Endothelial cell of umbilical vein (primary cell): ENCODE results near the gene CLCN6. TPM values are rescaled to one million over a fixed set of nuclear protein-coding genes. Genes with fewer than 3 reads are reported as not detected.

Experiments used
- BruUV-seq: library from RNA; stranded (reverse); fragments of 400-500 nt; replicated peaks from 2 replicates; lab custom pipeline; 2021; lab: Mats Ljungman, UMichigan
- CTCF ChIA-PET: fragments of 300-600, 350-600 bp; sonication (Branson Sonifier 250); formaldehyde crosslinking; loops from one replicate; lab custom pipeline; 2021; ENCODE audit warnings: antibody characterized with exemption, inconsistent platforms; lab: Charles Lee
- POLR2A ChIA-PET: fragments of 300-600, 350-600 bp; sonication (Branson Sonifier 250); formaldehyde crosslinking; loops from one replicate; lab custom pipeline; 2021; ENCODE audit warnings: antibody characterized with exemption, inconsistent platforms; lab: Charles Lee
- DNase-seq: peaks from one replicate; pipeline ENCODE4 v3.0.0-alpha.2; 2011; ENCODE audit warnings: low read depth, low spot score
- FAIRE-seq: peaks from 2 replicates; lab custom pipeline; 2011; peaks lifted over from hg19 to GRCh38; lab: Jason Lieb, UNC
- H2AFZ ChIP-seq: 2 replicates; pipeline ENCODE4 v1.6.0; 2012; ENCODE audit warnings: low read depth, low read length, control low read depth, inconsistent platforms
- H3K27ac ChIP-seq: 2 replicates; pipeline ENCODE4 v1.5.1; 2011; ENCODE audit warnings: low read depth, mild to moderate bottlenecking, control low read depth, low read length, moderate library complexity; ENCODE audit not compliant: insufficient read depth
- H3K27me3 ChIP-seq, 2 experiments: 2 replicates each; pipeline versions ENCODE4 v1.6.0 to v1.6.1; 2011; ENCODE audit warnings: low read length in 2 of 2, mixed read lengths in 1 of 2; ENCODE audit not compliant: control insufficient read depth in 2 of 2, insufficient read depth in 2 of 2
- H3K36me3 ChIP-seq, 2 experiments: 2 replicates in 1 of 2; 3 replicates in 1 of 2; pipeline ENCODE4 v1.5.1; 2011; ENCODE audit warnings: low read length in 2 of 2, mild to moderate bottlenecking in 1 of 2, moderate library complexity in 1 of 2; ENCODE audit not compliant: control insufficient read depth in 2 of 2, insufficient read depth in 2 of 2; ENCODE audit errors: extremely low read depth in 1 of 2
- H3K4me1 ChIP-seq: 3 replicates; pipeline ENCODE4 v1.5.1; 2011; ENCODE audit warnings: mild to moderate bottlenecking, low read length; ENCODE audit not compliant: control insufficient read depth, insufficient read depth; ENCODE audit errors: extremely low read depth
- H3K4me2 ChIP-seq: 2 replicates; pipeline ENCODE4 v1.6.1; 2011; ENCODE audit warnings: low read length, control low read depth, mixed read lengths; ENCODE audit not compliant: insufficient read depth
- H3K4me3 ChIP-seq, 3 experiments: fragments of 200-600 bp in 1 of 3; sonication (generic), shearing (Covaris generic) in 1 of 3; replicated peaks in 1 of 3; 2 replicates each; pipeline ENCODE4 v1.5.1; 2011 to 2016; ENCODE audit warnings: control low read depth in 3 of 3, low read length in 3 of 3, mild to moderate bottlenecking in 2 of 3, inconsistent platforms in 1 of 3, low read depth in 1 of 3, moderate library complexity in 1 of 3; ENCODE audit not compliant: insufficient read depth in 1 of 3
- H3K79me2 ChIP-seq: 2 replicates; pipeline ENCODE4 v1.6.0; 2012; ENCODE audit warnings: low read length, inconsistent platforms; ENCODE audit not compliant: control insufficient read depth, insufficient read depth
- H3K9ac ChIP-seq: replicated peaks from 2 replicates; pipeline ENCODE3; 2011; ENCODE audit warnings: low read length, control low read depth; ENCODE audit not compliant: insufficient read depth; ENCODE audit errors: extremely low read depth
- H3K9me1 ChIP-seq: replicated peaks from 3 replicates; pipeline ENCODE4 v1.6.0; 2011; ENCODE audit warnings: mild to moderate bottlenecking, low read length; ENCODE audit not compliant: control insufficient read depth, insufficient read depth; ENCODE audit errors: extremely low read depth
- H3K9me3 ChIP-seq: replicated peaks from 2 replicates; pipeline ENCODE4 v1.5.1; 2012; ENCODE audit warnings: low read length, inconsistent platforms; ENCODE audit not compliant: control insufficient read depth, insufficient read depth
- H4K20me1 ChIP-seq: replicated peaks from 2 replicates; pipeline ENCODE3; 2011; ENCODE audit warnings: mild to moderate bottlenecking, low read length; ENCODE audit not compliant: control insufficient read depth, insufficient read depth; ENCODE audit errors: extremely low read depth
- EZH2 ChIP-seq: IDR thresholded peaks from 2 replicates; pipeline ENCODE4 v1.6.1; 2012; ENCODE audit warnings: borderline replicate concordance, low read depth, mild to moderate bottlenecking, moderate library complexity, low read length, inconsistent platforms; ENCODE audit not compliant: severe bottlenecking
- FOS ChIP-seq: IDR thresholded peaks from 2 replicates; pipeline ENCODE4 v1.6.1; 2011; ENCODE audit warnings: mild to moderate bottlenecking, low read length, moderate library complexity, borderline replicate concordance; ENCODE audit not compliant: insufficient read depth
- GATA2 ChIP-seq: IDR thresholded peaks from 2 replicates; pipeline ENCODE4 v1.7.0; 2011; ENCODE audit warnings: low read depth, mild to moderate bottlenecking, moderate library complexity, mixed read lengths, low read length; ENCODE audit not compliant: insufficient read length, insufficient read depth
- JUN ChIP-seq: IDR thresholded peaks from 2 replicates; pipeline ENCODE4 v1.6.1; 2011; ENCODE audit warnings: borderline replicate concordance, low read depth; ENCODE audit not compliant: insufficient read length, insufficient read depth
- MYC ChIP-seq: IDR thresholded peaks from one replicate; pipeline ENCODE4 v1.6.1; 2011; ENCODE audit warnings: mild to moderate bottlenecking, low read depth, low read length
- POLR2A ChIP-seq: IDR thresholded peaks from 2 replicates; pipeline ENCODE4 v1.6.1; 2012; ENCODE audit warnings: low read depth, mild to moderate bottlenecking, control low read depth, low read length
- POLR2AphosphoS5 ChIP-seq: IDR thresholded peaks from 2 replicates; pipeline ENCODE4 v1.6.1; 2012; ENCODE audit warnings: low read depth, mild to moderate bottlenecking, control low read depth, low read length, moderate library complexity; ENCODE audit not compliant: insufficient read depth
- dilution Hi-C: fragments of 300-500 bp; cut with MboI; formaldehyde crosslinking; loops from one replicate; pipeline ENCODE4 v1.15.0; 2019; ENCODE audit warnings: low sequenced_read_pairs; ENCODE audit not compliant: extremely low pct_ligation_motif_present
- intact Hi-C: fragments of 100-400 bp; cut with micrococcal nuclease; formaldehyde crosslinking; loops from one replicate; pipeline ENCODE4 v1.10.0; 2022
- polyA plus RNA-seq, 4 experiments: library from polyadenylated mRNA; depleted of rRNA in 3 of 4; stranded (reverse) in 3 of 4; unstranded in 1 of 4; fragments of >200 nt; gene quantifications; 2 replicates each; pipeline versions ENCODE4 v1.2.1 to v1.2.3, GENCODE V29; 2011 to 2012; ENCODE audit warnings: missing spikeins in 1 of 4
- total RNA-seq: library from RNA; stranded (reverse); gene quantifications from 2 replicates; pipeline ENCODE4 v1.2.3, GENCODE V29; 2021
- TF ChIP-seq, protein P1 (sequence below), 2 donors: IDR thresholded peaks; 1 replicate in 1 of 2; 2 replicates in 1 of 2; pipeline ENCODE4 v1.5.1; 2011; ENCODE audit warnings: low read length in 2 of 2, mild to moderate bottlenecking in 2 of 2, moderate library complexity in 2 of 2, control low read depth in 1 of 2, inconsistent platforms in 1 of 2, low read depth in 1 of 2; ENCODE audit not compliant: insufficient read depth in 1 of 2; ENCODE audit errors: extremely low read depth in 1 of 2
- TF ChIP-seq, protein P2 (sequence below): IDR thresholded peaks from 2 replicates; pipeline ENCODE4 v1.6.1; 2011; ENCODE audit not compliant: insufficient read depth, insufficient read length

Gene CLCN6
- total and polyA plus RNA-seq, 2 donors (not counting 3 experiments of a cell fraction or from before 2014, with no cell fraction given) = 20.4 to 41.2 TPM

DNA sequence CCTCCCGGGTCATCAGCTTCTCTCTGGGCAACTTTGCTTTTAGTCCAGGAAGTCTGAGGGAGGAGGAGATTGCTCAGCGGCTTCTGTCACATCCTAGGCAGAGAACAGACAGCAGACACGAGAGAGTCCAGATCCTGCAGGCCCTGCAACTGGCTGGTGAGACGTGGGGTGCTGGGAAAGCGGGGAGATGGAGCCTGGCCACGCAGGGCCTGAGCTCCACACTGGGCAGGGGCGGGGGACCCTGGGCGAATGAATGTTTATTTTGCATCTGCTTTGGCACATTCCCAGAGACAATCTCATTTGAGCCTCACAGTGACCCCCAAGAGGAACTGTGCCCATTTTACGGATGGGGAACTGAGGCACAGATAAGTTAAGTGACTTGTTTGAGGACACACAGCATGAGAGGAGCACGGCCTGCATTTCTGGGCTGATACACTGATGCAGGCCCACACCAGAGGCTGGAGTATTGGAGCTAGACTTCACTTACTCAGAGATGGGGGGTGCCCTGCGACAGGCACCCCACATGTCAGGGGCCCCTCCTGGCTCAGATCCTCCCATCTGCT lies 34.4 kb upstream of the CLCN6 start:
- peaks cover 4% of the 10 kb centered on the region for H3K4me1 ChIP-seq
- H3K27ac ChIP-seq = no peak overlapping the region
- H3K27me3 ChIP-seq = no peaks in the 10 kb centered on the region
- no peak overlapping the region for H3K4me3 ChIP-seq
- BruUV-seq = no TSS peak
- dilution Hi-C loops (no loop called here), intact Hi-C loops (no loop called here)
- FAIRE-seq (no peak), DNase-seq (no peak)
- no peaks in the 10 kb centered on the region for H3K79me2 ChIP-seq
- ChIA-PET CTCF (interaction anchor here (0.5 to 1.5 kb wide), 3 partner anchors 11 to 13 kb away, joined by 3 read pairs; no protein-coding TSS in a partner anchor), POLR2A (no interaction called here)
- H3K9ac ChIP-seq = no peak overlapping the region
- H4K20me1 ChIP-seq = no peaks in the 10 kb centered on the region
- no peaks in the 10 kb centered on the region for H3K9me1 ChIP-seq
- no peak for TF ChIP-seq MYC
- no peak for TF ChIP-seq JUN
- no peak for TF ChIP-seq FOS
- TF ChIP-seq EZH2 = no peak
- TF ChIP-seq, protein P1, sequence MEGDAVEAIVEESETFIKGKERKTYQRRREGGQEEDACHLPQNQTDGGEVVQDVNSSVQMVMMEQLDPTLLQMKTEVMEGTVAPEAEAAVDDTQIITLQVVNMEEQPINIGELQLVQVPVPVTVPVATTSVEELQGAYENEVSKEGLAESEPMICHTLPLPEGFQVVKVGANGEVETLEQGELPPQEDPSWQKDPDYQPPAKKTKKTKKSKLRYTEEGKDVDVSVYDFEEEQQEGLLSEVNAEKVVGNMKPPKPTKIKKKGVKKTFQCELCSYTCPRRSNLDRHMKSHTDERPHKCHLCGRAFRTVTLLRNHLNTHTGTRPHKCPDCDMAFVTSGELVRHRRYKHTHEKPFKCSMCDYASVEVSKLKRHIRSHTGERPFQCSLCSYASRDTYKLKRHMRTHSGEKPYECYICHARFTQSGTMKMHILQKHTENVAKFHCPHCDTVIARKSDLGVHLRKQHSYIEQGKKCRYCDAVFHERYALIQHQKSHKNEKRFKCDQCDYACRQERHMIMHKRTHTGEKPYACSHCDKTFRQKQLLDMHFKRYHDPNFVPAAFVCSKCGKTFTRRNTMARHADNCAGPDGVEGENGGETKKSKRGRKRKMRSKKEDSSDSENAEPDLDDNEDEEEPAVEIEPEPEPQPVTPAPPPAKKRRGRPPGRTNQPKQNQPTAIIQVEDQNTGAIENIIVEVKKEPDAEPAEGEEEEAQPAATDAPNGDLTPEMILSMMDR (IDR thresholded peaks at IDR 0.05; ENCODE audit: extremely low read depth in 1 of 2, insufficient read depth in 1 of 2, low read depth in 1 of 2, low read length in 2 of 2) = no peak
- no peak for TF ChIP-seq GATA2
- no peak for TF ChIP-seq POLR2AphosphoS5
- no peak for TF ChIP-seq POLR2A
- TF ChIP-seq, protein P2, sequence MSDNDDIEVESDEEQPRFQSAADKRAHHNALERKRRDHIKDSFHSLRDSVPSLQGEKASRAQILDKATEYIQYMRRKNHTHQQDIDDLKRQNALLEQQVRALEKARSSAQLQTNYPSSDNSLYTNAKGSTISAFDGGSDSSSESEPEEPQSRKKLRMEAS = no peak
- H2AFZ ChIP-seq = no peak overlapping the region
- H3K4me2 ChIP-seq = no peak overlapping the region
- H3K36me3 ChIP-seq = no peaks in the 10 kb centered on the region
- H3K9me3 ChIP-seq = no peaks in the 10 kb centered on the region
